AG08396 (cell line): Measurements from ENCODE around the gene EMILIN1.
"Not testable (repeated sequence)": the region's sequence is repeated elsewhere in the genome, so short reads cannot be mapped to it uniquely, and the experiment has no call there.

Source experiments
- DNase-seq: peaks from one replicate; pipeline ENCODE4 v3.0.0; 2012; ENCODE audit warnings: low spot score, mixed read lengths

The EMILIN1 gene

DNA sequence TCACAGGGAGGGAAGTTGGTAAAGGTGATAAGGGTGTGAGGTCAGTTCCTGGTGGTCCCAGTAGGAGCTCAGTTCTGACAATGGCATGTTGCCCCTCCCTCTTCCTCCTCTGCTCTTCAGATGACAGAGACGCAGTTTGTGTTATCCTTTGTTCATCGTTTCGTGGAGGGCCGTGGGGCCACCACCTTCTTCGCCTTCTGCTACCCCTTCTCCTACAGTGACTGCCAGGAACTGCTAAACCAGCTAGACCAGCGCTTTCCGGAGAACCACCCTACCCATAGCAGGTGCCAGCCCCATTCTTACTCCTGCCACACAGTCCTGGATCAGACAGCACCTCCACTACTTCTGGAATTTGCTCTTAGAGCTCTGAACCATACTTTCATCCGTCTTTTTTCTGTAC, 24.6 kb upstream of the EMILIN1 start:
- no peak for DNase-seq

DNA sequence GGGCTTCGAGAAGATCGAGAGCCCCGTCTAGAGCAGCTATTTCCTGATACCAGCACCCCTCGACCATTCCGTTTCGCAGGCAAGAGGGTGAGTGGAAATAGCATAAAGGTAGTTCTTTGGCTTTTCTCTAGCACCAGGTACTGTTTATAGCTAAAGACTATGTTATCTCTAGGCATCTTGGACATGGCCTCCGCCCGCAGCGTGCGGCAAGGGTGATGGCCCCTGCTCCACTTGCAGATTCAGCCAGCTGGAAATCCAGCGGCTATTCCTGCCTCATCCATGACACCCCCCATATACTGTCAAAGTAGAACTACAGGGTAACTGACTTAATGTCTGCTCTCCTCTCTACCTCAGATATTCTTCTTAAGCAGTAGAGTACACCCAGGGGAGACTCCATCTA, 23.7 kb upstream of the EMILIN1 start:
- no peak for DNase-seq

DNA sequence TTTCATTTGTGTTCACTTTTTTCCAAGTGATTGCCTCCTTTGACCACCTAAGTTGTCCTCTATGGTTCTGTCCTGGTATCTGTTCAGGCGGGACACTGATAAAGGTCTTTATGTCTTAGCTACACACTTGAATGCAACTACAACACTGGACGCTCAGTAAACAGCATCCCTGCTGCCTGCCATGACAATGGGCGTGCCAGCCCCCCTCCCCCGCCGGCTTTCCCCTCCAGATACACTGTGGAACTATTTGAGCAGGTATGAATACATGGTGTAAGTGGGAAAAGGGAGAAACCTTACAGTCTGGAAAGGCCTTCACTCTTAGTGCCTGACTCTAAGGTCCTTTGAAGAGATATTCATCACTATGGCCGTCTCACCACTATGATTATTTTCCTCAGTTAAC, 21.2 kb upstream of the EMILIN1 start:
- DNase-seq: no peak

DNA sequence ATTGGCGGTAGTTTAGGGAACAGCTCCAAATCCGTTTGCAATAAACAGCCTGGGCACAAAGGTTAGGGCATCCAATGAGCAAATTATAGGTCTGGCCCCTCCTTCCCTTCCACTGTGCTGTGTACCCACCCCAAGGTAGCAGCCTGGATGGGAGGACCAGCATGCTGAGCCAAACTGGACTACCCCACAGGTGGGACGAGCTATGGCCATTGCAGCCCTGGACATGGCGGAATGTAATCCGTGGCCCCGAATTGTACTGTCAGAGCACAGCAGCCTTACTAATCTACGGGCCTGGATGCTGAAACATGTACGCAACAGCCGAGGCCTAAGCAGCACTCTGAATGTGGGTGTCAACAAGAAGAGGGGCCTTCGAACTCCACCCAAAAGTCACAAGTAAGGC, 20.2 kb upstream of the EMILIN1 start:
- no peak for DNase-seq

DNA sequence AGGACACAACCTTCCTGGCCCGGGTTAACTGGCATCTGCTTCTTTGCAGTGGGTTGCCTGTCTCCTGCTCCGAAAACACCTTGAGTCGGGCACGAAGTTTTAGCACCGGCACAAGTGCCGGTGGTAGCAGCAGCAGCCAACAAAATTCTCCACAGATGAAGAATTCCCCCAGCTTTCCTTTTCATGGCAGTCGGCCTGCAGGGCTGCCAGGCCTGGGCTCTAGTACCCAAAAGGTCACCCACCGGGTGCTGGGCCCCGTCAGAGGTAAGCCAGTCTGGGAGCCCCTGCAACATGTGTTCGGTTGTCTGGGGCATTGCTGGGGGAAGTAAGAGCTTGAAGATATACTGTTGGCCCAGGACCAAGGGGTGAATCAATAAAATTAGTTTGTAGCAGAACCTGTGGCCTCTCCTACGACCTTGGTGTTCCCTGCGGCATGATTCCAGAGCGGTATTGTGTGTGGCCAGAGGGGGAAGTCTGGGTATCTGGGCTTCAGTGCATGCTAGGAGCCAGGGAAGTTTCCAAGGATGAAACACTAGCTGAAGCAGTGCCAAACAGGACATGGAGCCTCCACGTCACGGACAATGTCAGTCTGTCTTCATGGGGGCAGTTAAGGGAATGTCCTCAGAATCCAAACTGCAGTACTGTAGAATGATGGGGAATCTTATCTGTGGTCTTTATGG, 19.1 kb upstream of the EMILIN1 start:
- no peak for DNase-seq

DNA sequence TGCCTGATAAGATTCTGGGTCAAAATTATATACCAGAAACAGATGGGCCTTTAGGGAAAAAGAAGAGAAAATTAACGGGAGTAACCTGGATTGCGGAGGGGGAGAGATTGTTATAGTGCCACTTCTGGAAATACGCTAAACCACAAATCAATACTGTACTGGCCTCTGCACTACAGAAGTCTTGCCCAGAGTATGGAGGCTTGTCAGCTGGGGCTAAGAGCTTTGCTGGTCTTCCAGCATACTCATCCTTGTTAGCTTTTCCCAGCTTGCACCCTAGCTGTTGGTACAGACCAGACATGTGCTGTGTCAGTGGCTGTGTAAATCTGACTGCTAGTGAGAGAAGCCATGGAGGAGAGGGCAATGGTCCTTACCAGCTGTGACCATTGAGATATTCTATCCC, 18.1 kb upstream of the EMILIN1 start:
- no peak for DNase-seq

DNA sequence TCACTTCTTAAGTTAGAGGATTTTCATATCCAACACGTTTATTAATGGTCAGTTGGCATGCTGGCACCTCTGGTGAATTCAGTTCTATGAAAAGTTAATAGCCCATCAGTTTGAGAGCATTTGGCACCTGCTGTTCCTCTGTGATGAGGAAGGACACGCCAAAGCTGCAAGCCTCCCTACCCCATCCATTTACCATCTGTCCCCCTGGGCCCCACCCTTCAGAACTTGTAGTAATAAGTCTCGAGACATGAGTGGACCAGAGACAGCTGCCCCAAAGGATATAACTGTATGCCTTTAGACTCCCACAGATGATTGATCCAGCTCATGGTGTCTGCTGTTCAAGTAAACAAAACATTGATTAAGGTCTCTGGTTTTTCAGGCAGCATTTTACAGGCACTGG, 13.3 kb upstream of the EMILIN1 start:
- DNase-seq: no peak

DNA sequence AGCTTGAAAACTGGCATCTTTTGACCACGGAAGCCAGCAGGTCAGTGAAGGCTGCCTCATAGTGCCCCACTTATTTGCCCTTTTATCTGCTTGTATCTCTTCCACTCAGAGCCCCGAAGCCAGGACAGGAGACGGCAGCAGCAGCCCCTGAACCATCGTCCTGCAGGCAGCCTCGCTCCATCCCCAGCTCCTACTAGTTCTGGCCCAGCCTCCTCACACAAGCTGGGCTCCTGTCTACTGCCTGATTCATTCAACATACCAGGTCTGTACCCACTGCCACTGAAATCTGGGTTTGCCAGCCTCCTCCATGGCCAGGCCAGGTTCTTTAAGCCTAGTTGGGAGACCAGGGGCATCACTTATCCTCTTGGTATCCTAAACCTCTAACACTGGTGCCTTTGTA, 11.0 kb upstream of the EMILIN1 start:
- DNase-seq: no peak

DNA sequence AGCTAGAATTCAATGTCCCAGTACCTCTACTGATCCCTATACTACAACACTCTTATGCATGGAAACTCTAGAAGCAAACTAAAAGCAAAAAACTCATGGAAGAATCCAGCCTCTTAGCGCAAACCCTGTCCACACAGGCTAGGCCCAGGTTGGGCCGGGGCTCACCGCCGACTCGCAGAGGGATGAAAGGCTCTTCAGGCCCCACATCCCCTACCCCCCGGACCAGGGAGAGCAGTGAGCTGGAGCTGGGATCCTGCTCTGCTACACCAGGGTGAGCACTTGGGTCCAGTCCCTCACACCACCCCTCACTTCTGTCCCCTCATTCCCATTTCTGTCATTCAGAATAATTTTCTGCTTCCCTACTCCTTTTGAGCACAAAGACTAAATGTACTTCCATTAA, 9.0 kb upstream of the EMILIN1 start:
- no peak for DNase-seq

DNA sequence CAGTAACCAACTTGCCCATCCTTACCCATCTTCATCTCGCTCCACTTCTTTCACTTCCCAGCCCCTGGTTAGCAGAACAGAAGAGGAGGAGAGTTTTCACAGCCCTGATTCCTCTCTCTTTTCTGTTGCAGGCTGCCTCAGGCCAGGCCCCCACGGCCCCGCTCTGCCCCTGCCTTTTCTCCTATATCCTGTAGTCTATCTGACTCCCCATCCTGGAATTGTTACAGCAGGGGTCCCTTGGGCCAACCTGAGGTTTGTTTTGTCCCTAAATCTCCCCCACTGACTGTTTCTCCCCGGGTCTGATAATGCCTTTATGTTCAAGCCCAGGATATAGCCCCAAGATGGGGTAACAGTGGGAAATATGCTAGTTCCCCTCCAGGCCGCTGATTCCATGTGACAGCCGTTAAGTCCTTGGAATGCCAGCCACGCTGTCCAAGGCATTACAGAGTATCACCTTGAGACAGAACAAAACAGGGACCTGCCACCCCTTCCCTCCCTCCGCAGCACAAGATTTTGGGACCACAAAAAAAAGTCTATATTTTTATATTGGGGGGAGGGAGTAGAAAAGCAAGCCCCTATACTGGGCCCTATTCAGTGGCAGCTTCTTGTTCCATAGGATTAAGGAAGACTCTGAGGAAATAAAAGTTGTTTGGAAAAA, 8.3 kb upstream of the EMILIN1 start:
- no peak for DNase-seq

DNA sequence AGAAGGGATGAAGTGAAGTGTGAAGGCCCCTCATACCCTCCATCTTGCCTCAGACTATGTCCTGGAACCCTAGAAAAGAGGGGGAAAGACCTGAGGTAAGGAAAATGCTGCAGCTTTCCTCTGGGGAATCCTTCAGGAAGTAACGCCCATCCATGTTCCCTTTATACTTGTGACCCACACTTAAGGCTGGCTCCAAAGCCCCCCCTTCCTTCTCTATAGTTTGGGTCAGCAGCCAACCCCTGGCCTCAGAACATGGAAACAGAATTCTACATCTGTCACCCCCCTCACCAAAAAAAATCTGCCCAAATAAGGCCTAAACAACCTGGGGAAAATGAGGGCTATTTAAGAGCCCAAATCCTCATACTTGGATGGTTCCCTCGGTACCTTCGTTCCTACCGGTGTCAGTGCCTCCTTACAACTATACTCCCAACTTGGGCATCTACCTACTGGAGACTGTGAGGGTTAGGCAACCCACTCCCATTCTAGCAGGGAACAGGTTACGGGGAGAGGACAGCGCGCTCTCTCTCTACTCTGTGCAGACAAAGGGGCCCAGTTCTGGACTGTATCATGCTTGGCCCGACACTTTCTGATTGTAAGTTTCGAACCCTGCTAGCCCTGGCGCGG, 7.7 kb upstream of the EMILIN1 start:
- no peak for DNase-seq

DNA sequence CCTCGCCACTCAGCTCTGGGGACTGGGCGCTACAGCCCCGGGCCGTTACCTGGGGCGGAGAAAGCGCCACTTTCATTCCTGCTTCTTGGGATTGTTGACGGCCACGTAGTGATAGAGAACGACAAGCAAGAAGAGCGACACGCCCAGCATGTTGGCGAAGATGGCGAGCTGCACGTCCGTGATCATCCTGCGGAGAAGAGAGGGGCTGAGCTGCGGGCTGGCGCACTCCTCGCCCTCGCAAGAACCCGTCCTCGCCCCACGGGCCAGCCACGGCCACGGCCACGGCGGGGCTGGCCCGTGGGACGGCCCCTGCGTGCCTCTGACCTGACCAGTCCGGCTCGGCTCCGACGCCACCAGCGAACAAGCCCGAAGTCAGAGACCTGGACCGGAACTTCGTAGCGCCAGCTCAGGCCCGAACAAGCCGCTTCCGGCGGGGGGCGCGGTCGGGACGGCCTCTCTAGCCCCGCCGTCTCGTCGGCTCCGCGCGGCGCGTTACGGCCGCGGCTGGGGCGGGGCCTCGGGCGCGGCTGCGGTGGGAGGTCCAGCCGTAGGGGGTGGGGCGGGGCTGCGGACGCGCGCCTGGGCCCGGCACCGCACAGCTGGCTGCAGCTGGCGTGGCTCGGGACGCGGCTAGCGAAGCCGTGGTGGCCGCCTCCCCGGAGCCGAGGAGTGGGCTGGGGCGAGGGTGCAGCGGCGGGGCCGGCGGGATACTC, 7.0 kb upstream of the EMILIN1 start, which contains the start of gene OST4:
OST4 (minus strand) TSS at position 378 of the 713 bp plus-strand sequence.
- DNase-seq: peak; percentile 97

DNA sequence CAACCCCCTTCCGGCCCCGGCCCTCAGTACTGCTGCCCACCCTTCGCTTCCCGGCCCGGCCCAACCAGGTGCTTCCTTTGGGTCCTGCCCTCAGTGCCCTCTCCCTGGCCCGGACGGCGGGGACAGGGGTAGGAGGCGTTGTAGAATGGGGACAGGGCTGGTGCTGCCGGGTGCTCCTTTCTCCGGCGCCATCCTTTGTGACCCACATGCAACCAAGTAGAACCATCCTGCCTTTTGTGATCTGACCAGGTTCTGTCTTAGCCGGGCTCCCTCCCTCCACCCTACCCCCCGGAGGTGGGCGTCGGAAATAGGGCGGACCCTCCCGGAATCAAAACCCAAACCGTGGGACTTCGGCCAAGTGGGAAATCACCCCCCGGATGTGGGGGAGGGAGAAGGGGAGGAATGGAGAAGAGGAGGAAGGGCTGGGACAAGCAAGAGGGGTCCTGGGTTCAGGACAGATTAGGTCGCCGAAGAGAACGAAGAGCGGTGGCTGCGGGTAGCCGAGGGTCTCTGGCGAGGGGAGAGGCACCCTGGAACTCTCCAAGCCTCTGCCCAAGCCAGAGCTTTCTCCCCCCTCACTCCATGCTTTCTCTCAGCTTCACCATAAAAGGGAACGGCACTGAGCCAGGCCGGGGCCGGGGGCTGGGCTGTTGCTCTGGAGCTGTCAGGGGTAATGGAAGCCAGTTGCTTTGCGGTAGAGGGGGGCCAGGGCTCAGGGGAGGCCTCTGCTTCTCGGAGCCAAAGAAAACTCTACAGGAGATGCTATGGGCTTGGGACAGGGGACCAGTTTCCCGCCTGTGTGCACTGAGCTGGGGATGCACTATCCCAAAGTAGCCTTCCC, 6.2 kb upstream of the EMILIN1 start:
- peak; percentile 48 for DNase-seq

DNA sequence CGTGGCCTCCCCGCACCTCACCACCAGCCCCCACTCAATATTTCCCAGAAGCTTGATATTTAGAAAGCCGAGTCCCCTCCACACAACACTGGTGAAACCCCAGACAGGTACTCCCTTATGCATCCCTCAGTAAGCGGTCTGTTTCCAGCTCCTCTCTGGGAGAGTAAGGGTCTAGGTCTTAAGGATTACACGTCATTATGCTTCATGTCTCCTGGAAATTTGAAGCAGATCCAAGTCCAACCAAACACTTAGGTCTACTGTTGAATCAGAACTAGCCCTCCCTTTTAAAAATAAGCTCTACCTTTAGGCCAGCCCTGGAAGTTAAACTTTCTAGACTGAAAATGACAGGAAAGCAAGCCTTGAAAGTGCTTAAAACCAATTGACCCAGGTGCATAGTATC, 5.5 kb upstream of the EMILIN1 start:
- no peak for DNase-seq

DNA sequence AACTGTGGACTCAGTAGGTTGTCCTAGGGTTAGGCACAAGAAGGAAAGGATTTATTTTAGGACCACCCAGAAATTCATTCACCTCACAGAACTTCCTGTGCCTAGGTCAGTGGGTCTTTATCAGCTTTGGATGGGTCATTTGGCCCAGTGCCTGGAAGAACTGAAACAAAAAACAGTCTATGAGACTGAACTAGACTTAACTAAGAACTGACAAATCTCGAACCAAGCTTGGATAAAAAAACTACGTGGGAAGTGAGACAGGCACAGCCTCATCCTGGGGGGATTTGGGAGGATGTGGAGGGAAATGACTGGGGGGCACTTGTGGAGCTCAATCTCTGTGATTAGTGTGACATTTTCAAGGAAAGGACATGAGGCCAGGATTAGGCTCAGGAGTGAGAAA, 4.6 kb upstream of the EMILIN1 start:
- DNase-seq: no peak

DNA sequence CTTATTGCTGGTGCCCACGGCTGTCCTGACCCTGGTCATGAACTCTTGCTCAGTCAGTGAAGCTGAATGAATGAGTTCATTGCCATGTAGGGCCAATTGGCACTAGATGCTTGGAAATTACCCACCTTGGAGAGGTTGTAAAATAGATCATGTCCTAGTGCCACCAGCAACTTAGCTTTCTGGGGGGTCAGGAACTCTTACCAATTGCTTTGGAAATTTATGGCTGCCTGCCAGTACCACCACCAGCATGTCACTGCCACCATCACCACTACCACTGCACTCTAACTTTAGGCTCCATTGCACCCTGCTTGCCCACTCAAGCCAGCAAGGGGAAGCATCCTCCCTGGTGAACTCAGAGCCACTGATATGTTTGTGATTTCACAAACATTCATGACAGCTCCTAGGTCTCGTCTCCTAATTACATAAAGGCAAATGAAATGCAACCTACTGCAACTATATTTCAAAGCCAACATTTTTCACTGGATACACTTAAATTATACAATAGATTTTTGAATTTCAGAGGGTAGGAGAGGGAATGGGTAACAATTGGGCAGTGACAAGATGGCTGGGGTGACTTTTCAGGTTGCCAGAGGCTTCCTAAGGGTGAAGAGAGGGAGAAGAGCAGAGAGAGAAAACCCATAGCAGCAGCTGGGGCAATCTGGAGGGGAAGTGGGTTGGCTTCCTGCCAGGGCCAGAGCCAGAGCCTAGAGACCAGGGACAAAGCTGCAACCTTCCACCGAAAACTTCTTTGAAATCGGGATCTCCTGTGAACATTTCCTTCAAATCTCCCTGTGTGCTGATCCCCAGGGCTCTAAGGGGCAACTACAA, 3.5 kb upstream of the EMILIN1 start:
- no peak for DNase-seq

DNA sequence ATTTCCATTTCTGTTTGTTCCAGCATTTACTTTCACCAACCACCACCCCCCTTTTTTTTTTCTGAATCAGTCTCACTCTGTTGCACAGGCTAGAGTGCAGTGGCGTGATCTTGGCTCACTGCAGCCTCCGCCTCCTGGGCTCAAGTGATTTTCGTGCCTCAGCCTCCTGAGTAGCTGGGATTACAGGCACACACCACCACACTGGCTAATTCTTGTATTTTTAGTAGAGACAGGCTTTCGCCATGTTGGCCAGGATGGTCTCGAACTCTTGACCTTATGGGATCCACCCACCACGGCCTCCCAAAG, 2.9 kb upstream of the EMILIN1 start:
- not testable (repeated sequence) for DNase-seq

DNA sequence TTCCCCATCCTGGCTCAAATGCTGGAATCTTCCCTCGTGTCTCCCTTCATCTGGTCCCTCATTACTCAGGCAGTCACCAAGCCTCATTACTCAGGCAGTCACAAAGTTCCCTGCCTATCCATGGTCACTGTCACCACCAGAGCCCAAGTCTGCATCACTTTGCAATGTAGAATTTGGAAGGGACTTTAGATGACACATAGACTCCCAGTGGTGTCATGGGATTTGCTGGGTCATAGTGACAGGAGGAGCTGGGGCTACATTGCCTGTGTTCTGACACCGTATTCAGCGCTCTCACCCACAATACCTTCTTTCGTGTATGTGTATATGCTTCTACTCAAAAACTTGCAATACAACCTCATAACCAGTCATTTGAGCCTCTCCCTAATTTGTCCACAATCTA, 2.1 kb upstream of the EMILIN1 start:
- DNase-seq: no peak

DNA sequence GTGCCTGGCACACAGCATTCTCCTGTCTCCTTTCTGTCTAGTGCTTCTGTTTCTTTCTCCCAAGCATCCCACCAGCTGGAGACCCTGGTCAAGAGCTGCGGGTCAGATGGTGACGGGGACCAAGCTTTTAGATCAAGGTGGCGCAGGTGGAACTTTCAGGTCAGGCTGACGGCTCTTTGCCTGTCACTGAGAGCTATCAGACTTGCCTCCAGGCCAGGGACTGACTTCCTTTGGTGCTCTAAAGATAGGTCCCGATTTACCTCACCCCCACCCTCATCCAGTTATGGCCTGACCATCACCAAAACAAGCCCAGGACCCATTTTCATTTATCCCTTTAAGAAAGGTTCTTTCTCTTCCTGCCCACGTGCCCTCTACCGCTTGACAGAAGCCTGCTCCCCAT, 1.2 kb upstream of the EMILIN1 start:
- no peak for DNase-seq

DNA sequence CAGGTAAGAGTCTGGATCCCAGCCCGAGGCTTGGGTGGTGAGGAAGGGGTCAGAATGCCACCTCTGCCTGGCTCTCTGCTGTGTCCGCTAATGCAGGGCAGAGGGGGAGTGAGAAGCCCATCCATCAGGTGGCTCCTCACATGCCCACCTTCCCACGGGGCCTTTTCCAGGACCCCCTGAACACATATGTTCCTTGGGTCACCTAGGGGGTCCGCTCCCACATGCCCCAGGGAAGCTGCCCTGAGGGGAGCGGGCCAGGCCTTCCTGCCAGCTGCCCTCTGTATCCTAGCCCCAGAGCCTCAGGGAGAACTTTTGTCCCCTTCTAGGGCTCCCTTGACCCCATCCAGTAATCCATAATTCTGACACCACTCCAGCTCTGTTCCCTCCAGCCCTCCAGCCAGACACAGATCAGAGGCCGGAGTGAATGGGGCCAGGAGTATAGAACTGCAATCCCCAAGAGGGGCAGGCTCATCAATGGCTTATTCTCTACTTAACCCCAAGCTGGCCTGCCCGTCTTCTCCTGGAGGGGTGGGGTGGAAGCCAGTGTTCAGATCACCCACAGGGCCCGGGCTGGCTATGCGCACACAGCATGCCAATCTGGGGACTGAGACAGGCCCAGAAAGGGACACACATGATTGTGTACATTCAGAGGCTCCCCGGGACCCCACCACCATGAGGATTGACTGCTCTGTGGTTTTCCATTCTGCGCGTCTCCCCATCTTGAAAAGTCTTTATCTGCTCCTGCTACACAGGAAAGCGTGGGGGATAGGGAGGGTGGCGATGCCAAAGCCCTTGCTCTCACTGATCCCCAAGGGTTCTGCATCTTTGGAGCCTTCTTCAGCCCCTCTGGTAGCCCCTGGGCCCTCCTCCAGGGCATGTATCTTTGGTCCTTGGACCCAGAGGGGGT, 1.1 kb downstream of the EMILIN1 start:
- peak; percentile 40 for DNase-seq
